GM18499 (cell line): ENCODE measurements around the gene LRRFIP1.
"Not testable (repeated sequence)": the region's sequence is repeated elsewhere in the genome, so short reads cannot be mapped to it uniquely, and the experiment has no call there.

Experiments
- ATAC-seq: cut with Tn5 transposase; IDR thresholded peaks from one replicate; pipeline ENCODE4 v1.9.1; 2021; ENCODE audit warnings: moderate number of reproducible peaks; ENCODE audit not compliant: insufficient read depth, unreplicated experiment

Gene LRRFIP1

GRCh38 chr2:237627441-237628246 lies at the start of gene LRRFIP1:
Gene LRRFIP1, plus strand, starts transcription at chr2:237627587. Its CDS starts 58 bp downstream, at chr2:237627645.
- no peak for ATAC-seq

- no peak for ATAC-seq
These were observed 49.2 kb upstream of the LRRFIP1 start for GRCh38 chr2:237577956-237578870.

- no peak for ATAC-seq
These were observed 46.1 kb upstream of the LRRFIP1 start for GRCh38 chr2:237581326-237581725.

GRCh38 chr2:237581751-237582746 lies 45.3 kb upstream of the LRRFIP1 start:
- ATAC-seq = no peak

- no peak for ATAC-seq
These were observed 43.7 kb upstream of the LRRFIP1 start for GRCh38 chr2:237583385-237584295.

- no peak for ATAC-seq
These were observed 41.7 kb upstream of the LRRFIP1 start for GRCh38 chr2:237585590-237586221.

- ATAC-seq = no peak
These were observed 39.2 kb upstream of the LRRFIP1 start for GRCh38 chr2:237588044-237588696.

- no peak for ATAC-seq
These were observed 36.9 kb upstream of the LRRFIP1 start, which contains the start of gene RAB17 for GRCh38 chr2:237590272-237591140. Gene RAB17, minus strand, starts transcription at chr2:237590734. Its CDS starts 4,580 bp downstream, at chr2:237586154.

- no peak for ATAC-seq
These were observed 36.1 kb upstream of the LRRFIP1 start for GRCh38 chr2:237591141-237591881.

GRCh38 chr2:237592425-237592980 lies 34.9 kb upstream of the LRRFIP1 start:
- ATAC-seq = no peak

- no peak for ATAC-seq
These were observed 34.4 kb upstream of the LRRFIP1 start for GRCh38 chr2:237593036-237593435.

GRCh38 chr2:237593596-237594320 lies 33.6 kb upstream of the LRRFIP1 start:
- no peak for ATAC-seq

GRCh38 chr2:237594514-237594871 lies 32.9 kb upstream of the LRRFIP1 start:
- ATAC-seq = no peak

GRCh38 chr2:237595829-237596519 lies 31.4 kb upstream of the LRRFIP1 start:
- not testable (repeated sequence) for ATAC-seq
